A549 (cell line): ENCODE measurements around the gene GATB. TPM values are rescaled to one million over a fixed set of nuclear protein-coding genes. Genes with fewer than 3 reads are reported as not detected.

Experiments
- ATAC-seq, 2 experiments: fragments of 200-7000 bp in 1 of 2; fragments of >200 bp in 1 of 2; cut with Nextera tagmentation in 1 of 2; cut with Tn5 transposase in 1 of 2; 3 replicates each; pipeline versions ENCODE4 v1.8.0 to v1.9.1; 2018 to 2020; ENCODE audit warnings: mild to moderate bottlenecking in 1 of 2, moderate library complexity in 1 of 2
- CTCF ChIA-PET: fragments of 300-600 bp; sonication (Branson Sonifier 250); formaldehyde crosslinking; extraction: SDS; loops from one replicate; lab custom pipeline; 2021; ENCODE audit warnings: antibody characterized with exemption, inconsistent platforms; lab: Yijun Ruan, JAX
- POLR2A ChIA-PET: fragments of 350-600 bp; formaldehyde crosslinking; extraction: SDS; loops from one replicate; lab custom pipeline; 2021; ENCODE audit warnings: antibody characterized with exemption, inconsistent platforms; lab: Yijun Ruan, JAX
- DNase-seq, 2 experiments: peaks; one replicate each; pipeline versions ENCODE4 v3.0.0 to v3.0.0-alpha.2; 2011 to 2016; ENCODE audit warnings: low read depth in 1 of 2, low spot score in 1 of 2
- FAIRE-seq: peaks from 2 replicates; lab custom pipeline; 2011; peaks lifted over from hg19 to GRCh38; lab: Jason Lieb, UNC
- H3K27ac ChIP-seq, 2 experiments: fragments of >200 bp; sonication (Bioruptor Twin); formaldehyde crosslinking; 3 replicates each; pipeline ENCODE4 v1.5.1; 2016 to 2017
- H3K4me1 ChIP-seq: fragments of >200 bp; sonication (Bioruptor Twin); formaldehyde crosslinking; 3 replicates; pipeline ENCODE4 v1.6.1; 2016
- H3K4me2 ChIP-seq: fragments of >200 bp; sonication (Bioruptor Twin); formaldehyde crosslinking; 3 replicates; pipeline ENCODE4 v1.6.1; 2016
- H3K4me3 ChIP-seq: fragments of >200 bp; sonication (Bioruptor Twin); formaldehyde crosslinking; 3 replicates; pipeline ENCODE4 v1.5.1; 2016
- H3K9me3 ChIP-seq: fragments of >200 bp; sonication (Bioruptor Twin); formaldehyde crosslinking; 3 replicates; pipeline ENCODE4 v1.6.1; 2016
- BCL3 ChIP-seq: fragments of >200 bp; sonication (Bioruptor Twin); formaldehyde crosslinking; IDR thresholded peaks from 3 replicates; pipeline ENCODE4 v1.6.1; 2016
- BHLHE40 ChIP-seq: IDR thresholded peaks from 2 replicates; pipeline ENCODE4 v1.6.1; 2012; ENCODE audit warnings: low read depth, low read length, inconsistent platforms
- CBX2 ChIP-seq: fragments of 200-600 bp; sonication (generic); IDR thresholded peaks from 2 replicates; pipeline ENCODE4 v1.6.1; 2016; ENCODE audit warnings: low read depth, mild to moderate bottlenecking, borderline replicate concordance
- CBX8 ChIP-seq: fragments of 200-600 bp; sonication (generic); IDR thresholded peaks from 2 replicates; pipeline ENCODE4 v1.6.1; 2016
- CEBPB ChIP-seq, 2 experiments: fragments of >200 bp in 1 of 2; sonication (Bioruptor Twin) in 1 of 2; formaldehyde crosslinking in 1 of 2; IDR thresholded peaks; 2 replicates each; pipeline ENCODE4 v1.6.1; 2012 to 2016
- CHD4 ChIP-seq: fragments of 200-600 bp; sonication (generic); IDR thresholded peaks from 2 replicates; pipeline ENCODE4 v1.6.1; 2016; ENCODE audit warnings: antibody characterized with exemption, mild to moderate bottlenecking, borderline replicate concordance
- EHF ChIP-seq: fragments of 250-450 bp; sonication (Bioruptor Pico); IDR thresholded peaks from 2 replicates; pipeline ENCODE4 v1.5.0; 2020; ENCODE audit warnings: mild to moderate bottlenecking
- EHMT2 ChIP-seq: fragments of 200-600 bp; sonication (generic); IDR thresholded peaks from 2 replicates; pipeline ENCODE4 v1.6.1; 2016; ENCODE audit warnings: antibody characterized with exemption, low read depth, mild to moderate bottlenecking, moderate library complexity
- FOSB ChIP-seq: fragments of 250-450 bp; sonication (Bioruptor Pico); IDR thresholded peaks from 2 replicates; pipeline ENCODE4 v1.5.0; 2020; ENCODE audit warnings: mild to moderate bottlenecking, moderate library complexity
- FOSL2 ChIP-seq, 2 experiments: fragments of 450-650 bp in 1 of 2; fragments of >200 bp in 1 of 2; sonication (Bioruptor Twin) in 1 of 2; formaldehyde crosslinking; IDR thresholded peaks; 2 replicates each; pipeline versions ENCODE4 v1.5.0 to v1.6.1; 2016 to 2020; ENCODE audit warnings: mild to moderate bottlenecking in 1 of 2, moderate library complexity in 1 of 2
- FOXS1 ChIP-seq: fragments of 250-450 bp; sonication (Bioruptor Pico); IDR thresholded peaks from 2 replicates; pipeline ENCODE4 v1.5.0; 2020; ENCODE audit warnings: mild to moderate bottlenecking, moderate library complexity
- HDAC2 ChIP-seq: fragments of 200-600 bp; sonication (generic); IDR thresholded peaks from 2 replicates; pipeline ENCODE4 v1.6.1; 2016
- HEYL ChIP-seq: fragments of 250-450 bp; sonication (Bioruptor Pico); IDR thresholded peaks from 2 replicates; pipeline ENCODE4 v1.8.0; 2021; ENCODE audit warnings: mild to moderate bottlenecking, moderate library complexity
- HMGXB4 ChIP-seq: fragments of 250-450 bp; sonication (Bioruptor Pico); IDR thresholded peaks from 2 replicates; pipeline ENCODE4 v1.5.0; 2021; ENCODE audit warnings: mild to moderate bottlenecking, moderate library complexity, borderline replicate concordance
- HOXB13 ChIP-seq: fragments of 250-450 bp; sonication (Bioruptor Pico); IDR thresholded peaks from 2 replicates; pipeline ENCODE4 v1.5.0; 2020; ENCODE audit warnings: low read depth, mild to moderate bottlenecking, moderate library complexity
- HOXB5 ChIP-seq: fragments of 250-450 bp; sonication (Bioruptor Pico); IDR thresholded peaks from 2 replicates; pipeline ENCODE4 v1.5.0; 2020; ENCODE audit warnings: mild to moderate bottlenecking, moderate library complexity
- JUN ChIP-seq, 2 experiments: fragments of >200 bp; sonication (Bioruptor Twin); formaldehyde crosslinking; IDR thresholded peaks; 2 replicates in 1 of 2; 3 replicates in 1 of 2; pipeline ENCODE4 v1.6.1; 2016 to 2017
- KDM1A ChIP-seq: fragments of 200-600 bp; sonication (generic); IDR thresholded peaks from 2 replicates; pipeline ENCODE4 v1.6.1; 2016; ENCODE audit warnings: low read depth, mild to moderate bottlenecking
- KDM5A ChIP-seq: fragments of 200-600 bp; sonication (generic); IDR thresholded peaks from 2 replicates; pipeline ENCODE4 v1.6.1; 2016; ENCODE audit warnings: antibody characterized with exemption, mild to moderate bottlenecking
- MAZ ChIP-seq: fragments of 150-350 bp; IDR thresholded peaks from 2 replicates; pipeline ENCODE4 v1.6.1; 2014; ENCODE audit warnings: antibody characterized with exemption, low read depth, low read length, borderline replicate concordance
- NPAS2 ChIP-seq: fragments of 250-450 bp; sonication (Bioruptor Pico); IDR thresholded peaks from 2 replicates; pipeline ENCODE4 v1.8.0; 2022; ENCODE audit warnings: mild to moderate bottlenecking, moderate library complexity, borderline replicate concordance
- PHF8 ChIP-seq: fragments of 200-600 bp; sonication (generic); IDR thresholded peaks from 2 replicates; pipeline ENCODE4 v1.6.1; 2016; ENCODE audit warnings: low read depth, mild to moderate bottlenecking, antibody characterized with exemption, moderate library complexity, borderline replicate concordance
- POLR2A ChIP-seq: IDR thresholded peaks from 2 replicates; pipeline ENCODE4 v1.6.1; 2012; ENCODE audit warnings: mild to moderate bottlenecking, low read length
- POLR2AphosphoS2 ChIP-seq: conservative IDR thresholded peaks from 2 replicates; pipeline ENCODE4 v1.6.1; 2012; ENCODE audit warnings: low read length, improper control_type of control experiment, inconsistent platforms
- RAD21 ChIP-seq, 2 experiments: fragments of >200 bp in 1 of 2; sonication (Bioruptor Twin) in 1 of 2; formaldehyde crosslinking in 1 of 2; IDR thresholded peaks in 1 of 2; conservative IDR thresholded peaks in 1 of 2; 2 replicates in 1 of 2; 3 replicates in 1 of 2; pipeline ENCODE4 v1.6.1; 2012 to 2018; ENCODE audit warnings: inconsistent platforms in 1 of 2
- ZNF302 ChIP-seq: fragments of 250-450 bp; sonication (Bioruptor Pico); IDR thresholded peaks from 2 replicates; pipeline ENCODE4 v1.9.0; 2021; ENCODE audit warnings: inconsistent platforms, mild to moderate bottlenecking, moderate library complexity
- WGBS: methylation state at CpG from one replicate; pipeline ENCODE4 v1.1.6; 2017; ENCODE audit errors: missing lambda C conversion rate; 5-methylcytosine and 5-hydroxymethylcytosine counted together
- polyA plus RNA-seq, 4 experiments: library from polyadenylated mRNA; depleted of rRNA in 3 of 4; stranded (reverse); fragments of >200 nt; fragmentation: RNase III in 1 of 4; extraction: RNeasy Plus Mini Kit Qiagen cat#74134 plus additional on column Dnase treatment in 1 of 4; gene quantifications; 2 replicates in 3 of 4; 3 replicates in 1 of 4; pipeline ENCODE4 v1.2.3, GENCODE V29; 2011 to 2017
- TF ChIP-seq, protein P1 (sequence below): fragments of >200 bp; sonication (Bioruptor Twin); formaldehyde crosslinking; IDR thresholded peaks from 3 replicates; pipeline ENCODE4 v1.5.1; 2016

The GATB gene
- polyA plus RNA-seq, 2 of the 4 experiments (the other 2 are of a cell fraction): 12.1 to 17.8 TPM

- no peaks in the 10 kb centered on the region for H3K4me1 ChIP-seq
- no peak overlapping the region for H3K4me3 ChIP-seq
- 40% methylated on average over 12 of the region's 12 CpGs for WGBS
- no peak for DNase-seq
- H3K9me3 ChIP-seq: no peaks in the 10 kb centered on the region
- POLR2A ChIA-PET: no interaction called here
- no peak for TF ChIP-seq EHMT2
- no peak for TF ChIP-seq NPAS2 (CRISPR knock-in tag)
- no peak for TF ChIP-seq HOXB5
- TF ChIP-seq CBX8: no peak
- no peak for TF ChIP-seq POLR2AphosphoS2
- no peak for TF ChIP-seq FOSL2 (IDR thresholded peaks at IDR 0.05)
- TF ChIP-seq FOSL2 (CRISPR knock-in tag; IDR thresholded peaks at IDR 0.05): no peak
- no peak for TF ChIP-seq HMGXB4 (CRISPR knock-in tag)
- no peak for TF ChIP-seq BCL3
- TF ChIP-seq KDM1A: no peak
- no peak for TF ChIP-seq HEYL (CRISPR knock-in tag)
- no peak for TF ChIP-seq RAD21 (conservative IDR thresholded peaks at IDR 0.05 in 1 of 2, IDR thresholded peaks at IDR 0.05 in 1 of 2)
- no peak for TF ChIP-seq HDAC2
- TF ChIP-seq CEBPB (IDR thresholded peaks at IDR 0.05): no peak
- no peak for TF ChIP-seq JUN (IDR thresholded peaks at IDR 0.05)
- no peak for TF ChIP-seq MAZ
- TF ChIP-seq, all 56 proteins: peak for 0
- no peak for FAIRE-seq
- no peak overlapping the region for H3K4me2 ChIP-seq
- CTCF ChIA-PET: interaction anchor here (1.0 to 1.6 kb wide), 2 partner anchors 8 to 11 kb away, joined by 3 to 4 read pairs; no protein-coding TSS in a partner anchor
- no peak overlapping the region for H3K27ac ChIP-seq
- ATAC-seq: no peak
These were observed 101.0 kb downstream of the GATB start for GRCh38 chr4:151659601-151660364.

- Histone ChIP-seq H3K4me3 (no peak overlapping the region), H3K9me3 (no peaks in the 10 kb centered on the region), H3K4me1 (no peaks in the 10 kb centered on the region), H3K4me2 (no peak overlapping the region), H3K27ac (no peak overlapping the region)
- DNase-seq: no peak
- FAIRE-seq: no peak
- POLR2A ChIA-PET: no interaction called here
- TF ChIP-seq CBX2: no peak
- no peak for TF ChIP-seq KDM5A
- no peak for TF ChIP-seq EHF
- no peak for TF ChIP-seq CHD4
- TF ChIP-seq POLR2A: no peak
- CTCF ChIA-PET: interaction anchor here (1.0 to 1.6 kb wide), 2 partner anchors 9 to 11 kb away, joined by 3 to 4 read pairs; no protein-coding TSS in a partner anchor
- ATAC-seq: no peak
These were observed 101.7 kb downstream of the GATB start for GRCh38 chr4:151658959-151659600.

DNA sequence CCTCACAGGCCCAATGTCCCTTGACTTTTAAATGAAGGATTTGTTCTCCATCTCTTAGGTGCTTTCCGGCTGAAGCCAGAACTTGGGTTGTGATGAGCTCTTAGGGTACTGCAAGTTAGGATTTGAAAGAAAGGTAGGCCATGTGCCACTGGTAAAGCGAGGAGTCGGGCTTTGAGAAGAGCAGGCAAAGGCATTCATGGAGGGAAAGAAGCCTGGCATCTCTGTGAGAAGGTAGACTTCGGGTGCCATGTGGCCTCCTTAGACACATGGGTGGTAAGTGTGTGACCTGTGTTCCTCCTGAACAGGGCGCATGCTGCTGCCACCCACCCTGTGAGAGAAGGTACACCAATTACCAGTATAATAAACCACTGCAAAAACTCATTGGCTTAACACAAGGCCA, 102.9 kb downstream of the GATB start:
- Histone ChIP-seq H3K4me2 (no peak overlapping the region), H3K27ac (no peak overlapping the region), H3K9me3 (no peaks in the 10 kb centered on the region), H3K4me3 (no peak overlapping the region), H3K4me1 (no peaks in the 10 kb centered on the region)
- FAIRE-seq (no peak), DNase-seq (no peak), ATAC-seq (no peak)
- CTCF ChIA-PET: no interaction called here
- WGBS: 66% methylated on average over 5 of the region's 5 CpGs
- POLR2A ChIA-PET: no interaction called here
- TF ChIP-seq CEBPB (IDR thresholded peaks at IDR 0.05): no peak
- no peak for TF ChIP-seq CHD4
- no peak for TF ChIP-seq FOXS1 (CRISPR knock-in tag)
- no peak for TF ChIP-seq FOSB
- TF ChIP-seq ZNF302 (CRISPR knock-in tag): no peak
- TF ChIP-seq, protein P1, sequence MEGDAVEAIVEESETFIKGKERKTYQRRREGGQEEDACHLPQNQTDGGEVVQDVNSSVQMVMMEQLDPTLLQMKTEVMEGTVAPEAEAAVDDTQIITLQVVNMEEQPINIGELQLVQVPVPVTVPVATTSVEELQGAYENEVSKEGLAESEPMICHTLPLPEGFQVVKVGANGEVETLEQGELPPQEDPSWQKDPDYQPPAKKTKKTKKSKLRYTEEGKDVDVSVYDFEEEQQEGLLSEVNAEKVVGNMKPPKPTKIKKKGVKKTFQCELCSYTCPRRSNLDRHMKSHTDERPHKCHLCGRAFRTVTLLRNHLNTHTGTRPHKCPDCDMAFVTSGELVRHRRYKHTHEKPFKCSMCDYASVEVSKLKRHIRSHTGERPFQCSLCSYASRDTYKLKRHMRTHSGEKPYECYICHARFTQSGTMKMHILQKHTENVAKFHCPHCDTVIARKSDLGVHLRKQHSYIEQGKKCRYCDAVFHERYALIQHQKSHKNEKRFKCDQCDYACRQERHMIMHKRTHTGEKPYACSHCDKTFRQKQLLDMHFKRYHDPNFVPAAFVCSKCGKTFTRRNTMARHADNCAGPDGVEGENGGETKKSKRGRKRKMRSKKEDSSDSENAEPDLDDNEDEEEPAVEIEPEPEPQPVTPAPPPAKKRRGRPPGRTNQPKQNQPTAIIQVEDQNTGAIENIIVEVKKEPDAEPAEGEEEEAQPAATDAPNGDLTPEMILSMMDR: no peak
- no peak for TF ChIP-seq BHLHE40
- TF ChIP-seq CBX2: no peak
- no peak for TF ChIP-seq HOXB13
- TF ChIP-seq PHF8: no peak
